Keratinocyte (primary cell): ENCODE data around the gene DNHD1. TPM values are rescaled to one million over a fixed set of nuclear protein-coding genes. Genes with fewer than 3 reads are reported as not detected.

ENCODE experiments used
- DNase-seq: peaks from one replicate; pipeline ENCODE4 v3.0.0-alpha.2; 2011; ENCODE audit warnings: low read depth, missing footprints, low spot score
- FAIRE-seq: peaks from 2 replicates; lab custom pipeline; 2011; peaks lifted over from hg19 to GRCh38; lab: Jason Lieb, UNC
- H2AFZ ChIP-seq: 2 replicates; pipeline ENCODE4 v1.6.0; 2012; ENCODE audit warnings: low read length, control low read depth, inconsistent platforms; ENCODE audit not compliant: control insufficient read depth
- H3K27ac ChIP-seq: 2 replicates; pipeline ENCODE4 v1.5.1; 2011; ENCODE audit warnings: low read length; ENCODE audit not compliant: control insufficient read depth, insufficient read depth
- H3K27me3 ChIP-seq: 3 replicates; pipeline ENCODE4 v1.6.0; 2011; ENCODE audit warnings: low read length; ENCODE audit not compliant: control insufficient read depth, insufficient read depth; ENCODE audit errors: extremely low read depth
- H3K36me3 ChIP-seq, 2 experiments: 2 replicates in 1 of 2; 3 replicates in 1 of 2; pipeline ENCODE4 v1.5.1; 2011; ENCODE audit warnings: low read length in 2 of 2, mild to moderate bottlenecking in 1 of 2; ENCODE audit not compliant: control insufficient read depth in 2 of 2, insufficient read depth in 2 of 2; ENCODE audit errors: extremely low read depth in 1 of 2
- H3K4me1 ChIP-seq: 3 replicates; pipeline ENCODE4 v1.5.1; 2011; ENCODE audit warnings: low read length; ENCODE audit not compliant: control insufficient read depth, insufficient read depth; ENCODE audit errors: extremely low read depth
- H3K4me2 ChIP-seq: 3 replicates; pipeline ENCODE4 v1.6.0; 2011; ENCODE audit warnings: low read depth, low read length; ENCODE audit not compliant: control insufficient read depth, insufficient read depth; ENCODE audit errors: extremely low read depth
- H3K4me3 ChIP-seq, 3 experiments: fragments of 200-600 bp in 1 of 3; sonication (generic) in 1 of 3; 2 replicates in 2 of 3; 3 replicates in 1 of 3; pipeline ENCODE4 v1.5.1; 2011 to 2016; ENCODE audit warnings: low read length in 3 of 3, mild to moderate bottlenecking in 3 of 3, control low read depth in 2 of 3, inconsistent platforms in 1 of 3, low read depth in 1 of 3, mixed read lengths in 1 of 3, mixed run types in 1 of 3, moderate library complexity in 1 of 3; ENCODE audit not compliant: control insufficient read depth in 2 of 3, insufficient read depth in 2 of 3; ENCODE audit errors: extremely low read depth in 1 of 3
- H3K79me2 ChIP-seq: 2 replicates; pipeline ENCODE4 v1.6.0; 2012; ENCODE audit warnings: low read length; ENCODE audit not compliant: control insufficient read depth, insufficient read depth
- H3K9ac ChIP-seq: 3 replicates; pipeline ENCODE4 v1.6.0; 2011; ENCODE audit warnings: low read length; ENCODE audit not compliant: control insufficient read depth, insufficient read depth; ENCODE audit errors: extremely low read depth
- H3K9me1 ChIP-seq: 3 replicates; pipeline ENCODE4 v1.6.0; 2011; ENCODE audit warnings: low read length; ENCODE audit not compliant: control insufficient read depth, insufficient read depth; ENCODE audit errors: extremely low read depth
- H3K9me3 ChIP-seq: 2 replicates; pipeline ENCODE4 v1.5.1; 2012; ENCODE audit warnings: low read depth, low read length; ENCODE audit not compliant: control insufficient read depth
- H4K20me1 ChIP-seq: 3 replicates; pipeline ENCODE4 v1.6.0; 2011; ENCODE audit warnings: low read length; ENCODE audit not compliant: control insufficient read depth, insufficient read depth; ENCODE audit errors: extremely low read depth
- EZH2 ChIP-seq: IDR thresholded peaks from one replicate; pipeline ENCODE4 v1.6.1; 2012; ENCODE audit warnings: inconsistent platforms, mild to moderate bottlenecking, low read length, moderate library complexity
- dilution Hi-C: fragments of 300-500 bp; cut with MboI; formaldehyde crosslinking; loops from one replicate; pipeline ENCODE4 v1.7.0; 2020; ENCODE audit warnings: low sequenced_read_pairs; ENCODE audit not compliant: extremely low pct_ligation_motif_present
- polyA plus RNA-seq, 5 experiments: library from polyadenylated mRNA; depleted of rRNA in 3 of 5; stranded (reverse) in 3 of 5; stranded (forward) in 1 of 5; unstranded in 1 of 5; fragments of >200 nt; gene quantifications; 1 replicate in 1 of 5; 2 replicates in 3 of 5; 3 replicates in 1 of 5; pipeline versions ENCODE4 v1.2.1 to v1.2.3, GENCODE V29; 2011 to 2012; ENCODE audit warnings: missing spikeins in 2 of 5, low read depth in 1 of 5, low replicate concordance in 1 of 5
- TF ChIP-seq, protein P1 (sequence below), 3 experiments: IDR thresholded peaks in 1 of 3; conservative IDR thresholded peaks in 1 of 3; optimal IDR thresholded peaks in 1 of 3; 2 replicates in 2 of 3; 3 replicates in 1 of 3; pipeline versions ENCODE3 to v1.5.1; 2011; ENCODE audit warnings: low read length in 3 of 3, mild to moderate bottlenecking in 3 of 3, moderate library complexity in 2 of 3, control low read depth in 1 of 3, inconsistent platforms in 1 of 3; ENCODE audit not compliant: insufficient read depth in 2 of 3; ENCODE audit errors: extremely low read depth in 1 of 3

The DNHD1 gene
- polyA plus RNA-seq, 1 donor (not counting 4 experiments of a cell fraction or from before 2014, with no cell fraction given): 2.9 TPM

DNA sequence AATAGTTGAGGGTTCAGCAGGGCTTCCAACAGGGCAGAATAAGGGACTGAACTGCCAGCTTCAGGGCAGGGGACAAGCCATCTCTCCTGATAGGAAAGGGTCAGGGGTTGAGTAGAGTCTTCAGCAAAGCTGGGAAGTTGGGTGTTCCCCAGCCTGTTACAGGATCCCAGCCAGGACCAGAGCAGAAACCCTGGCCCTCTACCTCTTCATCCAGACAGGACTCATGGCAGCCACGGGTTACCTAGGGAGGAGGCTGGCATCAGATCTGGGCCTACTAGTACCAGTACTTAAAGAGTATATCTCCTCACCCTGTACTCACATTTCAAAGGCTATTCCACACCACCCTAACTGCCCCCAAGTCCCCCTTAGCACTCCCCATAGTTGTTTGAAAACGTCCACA, 117.4 kb downstream of the DNHD1 start:
- no peaks in the 10 kb centered on the region for H3K9me1 ChIP-seq
- peaks cover 25% of the 10 kb centered on the region for H3K4me1 ChIP-seq
- H3K9ac ChIP-seq: no peak overlapping the region
- TF ChIP-seq EZH2: no peak
- TF ChIP-seq, protein P1, sequence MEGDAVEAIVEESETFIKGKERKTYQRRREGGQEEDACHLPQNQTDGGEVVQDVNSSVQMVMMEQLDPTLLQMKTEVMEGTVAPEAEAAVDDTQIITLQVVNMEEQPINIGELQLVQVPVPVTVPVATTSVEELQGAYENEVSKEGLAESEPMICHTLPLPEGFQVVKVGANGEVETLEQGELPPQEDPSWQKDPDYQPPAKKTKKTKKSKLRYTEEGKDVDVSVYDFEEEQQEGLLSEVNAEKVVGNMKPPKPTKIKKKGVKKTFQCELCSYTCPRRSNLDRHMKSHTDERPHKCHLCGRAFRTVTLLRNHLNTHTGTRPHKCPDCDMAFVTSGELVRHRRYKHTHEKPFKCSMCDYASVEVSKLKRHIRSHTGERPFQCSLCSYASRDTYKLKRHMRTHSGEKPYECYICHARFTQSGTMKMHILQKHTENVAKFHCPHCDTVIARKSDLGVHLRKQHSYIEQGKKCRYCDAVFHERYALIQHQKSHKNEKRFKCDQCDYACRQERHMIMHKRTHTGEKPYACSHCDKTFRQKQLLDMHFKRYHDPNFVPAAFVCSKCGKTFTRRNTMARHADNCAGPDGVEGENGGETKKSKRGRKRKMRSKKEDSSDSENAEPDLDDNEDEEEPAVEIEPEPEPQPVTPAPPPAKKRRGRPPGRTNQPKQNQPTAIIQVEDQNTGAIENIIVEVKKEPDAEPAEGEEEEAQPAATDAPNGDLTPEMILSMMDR (optimal IDR thresholded peaks at IDR 0.05 in 1 of 3, IDR thresholded peaks at IDR 0.05 in 1 of 3, conservative IDR thresholded peaks at IDR 0.05 in 1 of 3; ENCODE audit: extremely low read depth in 1 of 3, insufficient read depth in 2 of 3, low read length in 3 of 3): no peak
- FAIRE-seq: no peak
- H3K4me2 ChIP-seq: no peak overlapping the region
- peaks cover 34 to 42% of the 10 kb centered on the region in 2 experiments for H3K36me3 ChIP-seq
- dilution Hi-C loops: no loop called here
- peaks cover 17% of the 10 kb centered on the region for H3K79me2 ChIP-seq
- H3K4me3 ChIP-seq: no peak overlapping the region
- no peaks in the 10 kb centered on the region for H3K9me3 ChIP-seq
- DNase-seq: no peak
- no peaks in the 10 kb centered on the region for H3K27me3 ChIP-seq
- no peak overlapping the region for H3K27ac ChIP-seq
- H4K20me1 ChIP-seq: no peaks in the 10 kb centered on the region
- H2AFZ ChIP-seq: no peak overlapping the region

DNA sequence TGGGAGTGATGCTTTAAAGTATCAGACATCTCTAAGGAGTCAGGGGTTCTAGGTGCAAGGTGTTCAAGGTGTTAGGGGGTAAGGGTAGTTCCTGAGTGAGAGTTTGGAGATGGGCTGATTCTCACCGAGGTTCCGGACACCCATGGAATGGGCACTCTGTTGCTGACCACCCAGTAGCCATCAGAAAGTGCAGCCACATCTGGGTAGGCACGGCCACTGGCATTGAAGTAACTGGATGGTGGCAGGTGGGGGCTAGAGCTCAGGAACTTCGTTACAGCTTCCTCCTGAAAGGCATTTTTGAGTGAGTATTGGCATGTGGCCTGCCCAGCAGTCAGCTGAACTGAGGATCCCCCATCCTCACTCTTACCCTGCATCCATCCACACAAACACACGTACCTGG, 118.0 kb downstream of the DNHD1 start:
- Histone ChIP-seq H3K27me3 (no peaks in the 10 kb centered on the region), H3K4me2 (no peak overlapping the region), H3K4me1 (peaks cover 25% of the 10 kb centered on the region), H3K79me2 (peaks cover 17% of the 10 kb centered on the region), H2AFZ (no peak overlapping the region), H3K9me3 (no peaks in the 10 kb centered on the region), H3K27ac (no peak overlapping the region), H3K4me3 (no peak overlapping the region), H3K36me3 (peaks cover 29 to 36% of the 10 kb centered on the region in 2 experiments), H3K9me1 (no peaks in the 10 kb centered on the region), H3K9ac (no peak overlapping the region), H4K20me1 (no peaks in the 10 kb centered on the region)
- DNase-seq (no peak), FAIRE-seq (no peak)
- TF ChIP-seq, protein P1 (optimal IDR thresholded peaks at IDR 0.05 in 1 of 3, IDR thresholded peaks at IDR 0.05 in 1 of 3, conservative IDR thresholded peaks at IDR 0.05 in 1 of 3; ENCODE audit: extremely low read depth in 1 of 3, insufficient read depth in 2 of 3, low read length in 3 of 3): no peak
- TF ChIP-seq EZH2: no peak
- dilution Hi-C loops: no loop called here
